ENCODE data around the gene SNAPC4.

GRCh38 chr9:136436055-136436634 lies 36.2 kb upstream of the SNAPC4 start:
- TF ChIP-seq POLR2A (IDR thresholded peaks at IDR 0.05; ENCODE audit: low read depth, low read length) = no peak
- no peak for TF ChIP-seq TAF1 (IDR thresholded peaks at IDR 0.05; ENCODE audit: low read depth, low read length)
- TF ChIP-seq POU2F2 (IDR thresholded peaks at IDR 0.05; ENCODE audit: low read depth, low read length) = no peak
- TF ChIP-seq POLR2AphosphoS5 (IDR thresholded peaks at IDR 0.05; ENCODE audit: low read depth, low read length) = no peak

All from GM12891 (cell line).